ENCODE measurements around the gene FAM184A. TPM values are rescaled to one million over a fixed set of nuclear protein-coding genes. Genes with fewer than 3 reads are reported as not detected.
"Not testable (repeated sequence)": the region's sequence is repeated elsewhere in the genome, so short reads cannot be mapped to it uniquely, and the experiment has no call there.

The FAM184A gene
- total RNA-seq, 1 experiment from 2014 or later = 1.3 TPM

DNA sequence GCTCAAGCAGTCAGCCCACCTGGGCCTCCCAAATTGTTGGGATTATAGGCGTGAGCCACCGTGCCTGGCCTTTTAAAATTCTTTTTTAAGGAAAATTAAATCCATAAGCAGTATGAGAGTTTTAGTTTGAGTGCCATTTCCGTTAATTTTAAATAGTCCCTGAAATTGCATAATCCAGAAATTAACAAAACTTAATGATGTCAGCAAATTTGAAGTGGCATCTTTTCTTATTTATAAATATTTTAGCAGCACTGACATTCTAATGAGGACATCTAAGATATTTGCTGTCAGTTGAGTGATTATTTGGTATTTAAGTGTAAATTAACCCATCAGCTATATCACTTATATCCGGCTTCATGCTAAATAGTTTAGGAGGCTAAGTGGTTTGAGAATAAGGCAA, 42.9 kb upstream of the FAM184A start:
- Mint-ChIP-seq H3K9me3 (ENCODE audit: unreplicated experiment) (no peaks in the 10 kb centered on the region), H3K4me3 (ENCODE audit: unreplicated experiment) (no peak overlapping the region), H3K4me1 (ENCODE audit: insufficient read depth, unreplicated experiment) (no peaks in the 10 kb centered on the region), H3K27me3 (ENCODE audit: insufficient read depth, unreplicated experiment) (no peaks in the 10 kb centered on the region), H3K27ac (ENCODE audit: low read depth, unreplicated experiment) (no peak overlapping the region), H3K36me3 (ENCODE audit: insufficient read depth, unreplicated experiment) (peaks cover 6% of the 10 kb centered on the region)
- BruUV-seq (replicated peaks) = no TSS peak
- CTCF ChIA-PET = interaction anchor here (0.8 to 2.4 kb wide), 4 partner anchors 8 to 153 kb away, joined by 3 to 11 read pairs (median 4); no protein-coding TSS in a partner anchor
- POLR2A ChIA-PET = no interaction called here
- intact Hi-C loops (cut with micrococcal nuclease) = no loop called here
- DNase-seq (ENCODE audit: unreplicated experiment) = no peak
- TF ChIP-seq, protein P1, sequence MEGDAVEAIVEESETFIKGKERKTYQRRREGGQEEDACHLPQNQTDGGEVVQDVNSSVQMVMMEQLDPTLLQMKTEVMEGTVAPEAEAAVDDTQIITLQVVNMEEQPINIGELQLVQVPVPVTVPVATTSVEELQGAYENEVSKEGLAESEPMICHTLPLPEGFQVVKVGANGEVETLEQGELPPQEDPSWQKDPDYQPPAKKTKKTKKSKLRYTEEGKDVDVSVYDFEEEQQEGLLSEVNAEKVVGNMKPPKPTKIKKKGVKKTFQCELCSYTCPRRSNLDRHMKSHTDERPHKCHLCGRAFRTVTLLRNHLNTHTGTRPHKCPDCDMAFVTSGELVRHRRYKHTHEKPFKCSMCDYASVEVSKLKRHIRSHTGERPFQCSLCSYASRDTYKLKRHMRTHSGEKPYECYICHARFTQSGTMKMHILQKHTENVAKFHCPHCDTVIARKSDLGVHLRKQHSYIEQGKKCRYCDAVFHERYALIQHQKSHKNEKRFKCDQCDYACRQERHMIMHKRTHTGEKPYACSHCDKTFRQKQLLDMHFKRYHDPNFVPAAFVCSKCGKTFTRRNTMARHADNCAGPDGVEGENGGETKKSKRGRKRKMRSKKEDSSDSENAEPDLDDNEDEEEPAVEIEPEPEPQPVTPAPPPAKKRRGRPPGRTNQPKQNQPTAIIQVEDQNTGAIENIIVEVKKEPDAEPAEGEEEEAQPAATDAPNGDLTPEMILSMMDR (IDR thresholded peaks at IDR 0.05; ENCODE audit: unreplicated experiment) = no peak

DNA sequence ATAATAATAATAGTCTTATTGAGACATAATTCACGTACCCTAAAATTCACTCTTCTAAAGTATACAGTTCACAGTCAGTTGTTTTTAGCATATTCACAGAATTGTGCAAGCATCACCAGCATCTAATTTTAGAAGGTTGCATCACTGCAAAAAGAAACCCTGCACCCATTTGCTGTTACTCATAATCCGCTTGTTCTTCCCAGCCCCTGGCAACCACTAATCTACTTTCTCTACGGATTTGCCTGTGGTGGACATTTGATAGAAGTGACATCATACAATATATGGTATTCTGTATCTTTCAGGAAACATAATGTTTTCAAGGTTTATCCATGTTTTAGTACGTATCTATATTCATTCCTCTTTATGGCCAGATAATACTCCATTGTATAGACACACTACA, 41.5 kb upstream of the FAM184A start:
- no peaks in the 10 kb centered on the region for H3K4me1 Mint-ChIP-seq (ENCODE audit: insufficient read depth, unreplicated experiment)
- TF ChIP-seq, protein P1 (IDR thresholded peaks at IDR 0.05; ENCODE audit: unreplicated experiment) = no peak
- no peak overlapping the region for H3K4me3 Mint-ChIP-seq (ENCODE audit: unreplicated experiment)
- DNase-seq (ENCODE audit: unreplicated experiment) = peak; percentile 88
- H3K36me3 Mint-ChIP-seq (ENCODE audit: insufficient read depth, unreplicated experiment) = peaks cover 6% of the 10 kb centered on the region
- ChIA-PET CTCF (interaction anchor here (0.7 to 13.7 kb wide), 3 partner anchors 10 to 152 kb away, joined by 3 to 420 read pairs (median 6); no protein-coding TSS in a partner anchor), POLR2A (no interaction called here)
- no peaks in the 10 kb centered on the region for H3K9me3 Mint-ChIP-seq (ENCODE audit: unreplicated experiment)
- no peak overlapping the region for H3K27ac Mint-ChIP-seq (ENCODE audit: low read depth, unreplicated experiment)
- no TSS peak for BruUV-seq (replicated peaks)
- intact Hi-C loops (cut with micrococcal nuclease) = no loop called here
- no peaks in the 10 kb centered on the region for H3K27me3 Mint-ChIP-seq (ENCODE audit: insufficient read depth, unreplicated experiment)

DNA sequence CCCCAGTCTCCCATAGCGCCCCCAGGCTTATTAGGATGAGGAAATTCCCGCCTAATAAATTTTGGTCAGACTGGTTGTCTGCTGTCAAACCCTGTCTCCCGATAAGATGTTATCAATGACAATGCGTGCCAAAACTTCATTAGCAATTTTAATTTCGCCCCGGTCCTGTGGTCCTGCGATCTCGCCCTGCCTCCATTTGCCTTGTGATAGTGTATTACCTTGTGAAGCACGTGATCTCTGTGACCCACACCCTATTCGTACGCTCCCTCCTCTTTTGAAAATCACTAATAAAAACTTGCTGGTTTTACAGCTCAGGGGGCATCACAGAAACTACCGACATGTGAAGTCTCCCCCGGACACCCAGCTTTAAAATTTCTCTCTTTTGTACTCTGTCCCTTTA, 40.6 kb upstream of the FAM184A start:
- H3K9me3 Mint-ChIP-seq (ENCODE audit: unreplicated experiment); H3K4me3 Mint-ChIP-seq (ENCODE audit: unreplicated experiment); H3K27ac Mint-ChIP-seq (ENCODE audit: low read depth, unreplicated experiment); intact Hi-C loops (cut with micrococcal nuclease); DNase-seq (ENCODE audit: unreplicated experiment); H3K4me1 Mint-ChIP-seq (ENCODE audit: insufficient read depth, unreplicated experiment); H3K27me3 Mint-ChIP-seq (ENCODE audit: insufficient read depth, unreplicated experiment); POLR2A ChIA-PET; BruUV-seq (replicated peaks); H3K36me3 Mint-ChIP-seq (ENCODE audit: insufficient read depth, unreplicated experiment): not testable (repeated sequence)
- CTCF ChIA-PET = interaction anchor here (0.7 to 13.7 kb wide), 4 partner anchors 9 to 151 kb away, joined by 3 to 420 read pairs (median 11); no protein-coding TSS in a partner anchor

DNA sequence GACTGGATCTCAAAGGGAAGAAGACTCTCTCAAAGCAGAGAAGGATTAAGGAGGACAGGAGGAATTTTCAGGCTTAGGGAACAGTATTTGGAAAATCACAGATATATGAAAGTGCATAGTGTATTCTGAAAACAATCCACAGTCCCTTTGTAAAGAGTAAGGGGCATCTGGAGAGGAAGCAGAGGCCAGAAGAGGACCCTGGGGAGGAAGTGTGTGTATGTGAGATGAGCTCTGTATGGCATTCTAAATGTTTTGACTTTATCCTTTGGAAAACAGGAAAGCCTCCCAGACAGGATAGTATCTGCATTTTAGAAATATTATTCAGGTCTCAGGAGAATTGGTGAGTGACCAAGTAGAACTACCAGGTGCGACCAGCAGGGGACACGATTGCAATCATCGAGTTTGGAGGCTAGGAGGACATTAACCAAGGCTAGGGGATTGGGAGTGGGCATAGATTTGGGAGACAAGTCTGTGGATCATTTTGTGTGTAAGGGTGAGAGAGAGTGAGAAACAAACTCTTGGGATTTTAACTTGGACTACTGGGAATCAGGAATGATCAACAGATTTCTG, 38.3 kb upstream of the FAM184A start:
- no TSS peak for BruUV-seq (replicated peaks)
- DNase-seq (ENCODE audit: unreplicated experiment) = no peak
- intact Hi-C loops (cut with micrococcal nuclease) = no loop called here
- POLR2A ChIA-PET = no interaction called here
- H3K4me1 Mint-ChIP-seq (ENCODE audit: insufficient read depth, unreplicated experiment) = no peaks in the 10 kb centered on the region
- H3K27me3 Mint-ChIP-seq (ENCODE audit: insufficient read depth, unreplicated experiment) = no peaks in the 10 kb centered on the region
- H3K36me3 Mint-ChIP-seq (ENCODE audit: insufficient read depth, unreplicated experiment) = peaks cover 6% of the 10 kb centered on the region
- no peaks in the 10 kb centered on the region for H3K9me3 Mint-ChIP-seq (ENCODE audit: unreplicated experiment)
- no peak overlapping the region for H3K4me3 Mint-ChIP-seq (ENCODE audit: unreplicated experiment)
- no peak overlapping the region for H3K27ac Mint-ChIP-seq (ENCODE audit: low read depth, unreplicated experiment)
- TF ChIP-seq, protein P1 (IDR thresholded peaks at IDR 0.05; ENCODE audit: unreplicated experiment) = peak; percentile 31
- CTCF ChIA-PET = interaction anchor here (0.7 to 13.7 kb wide), 2 partner anchors 141 to 149 kb away, joined by 3 to 420 read pairs; no protein-coding TSS in a partner anchor

Data from MCF 10A (cell line).